SH-SY5Y (cell line): ENCODE data around the gene ACIN1.

Source experiments
- GATA2 ChIP-seq: IDR thresholded peaks from 2 replicates; pipeline ENCODE4 v1.6.1; 2011; ENCODE audit warnings: mild to moderate bottlenecking, low read depth, low read length
- GATA3 ChIP-seq: IDR thresholded peaks from 2 replicates; pipeline ENCODE4 v1.6.1; 2011; ENCODE audit warnings: low read depth, mild to moderate bottlenecking, low read length, moderate library complexity

DNA sequence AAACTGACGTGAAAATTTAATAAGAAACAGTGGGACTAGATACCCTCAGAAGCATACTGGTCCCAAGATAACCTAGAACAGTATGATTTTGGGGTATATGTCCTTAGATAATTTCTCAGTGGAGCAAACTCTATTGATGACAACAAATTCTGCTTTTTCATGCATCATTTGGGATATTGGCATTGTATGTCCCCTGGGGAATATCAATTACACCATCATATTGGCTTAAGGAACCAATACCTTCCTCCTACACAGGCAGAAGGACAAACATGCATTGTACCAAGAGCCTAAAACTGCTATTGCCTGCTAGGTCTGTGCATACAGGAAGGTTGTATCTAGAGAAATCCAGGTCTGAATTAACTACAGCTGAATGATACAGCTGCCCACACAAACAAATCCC lies 20.0 kb downstream of the ACIN1 start:
- no peak for TF ChIP-seq GATA3
- no peak for TF ChIP-seq GATA2
